ENCODE measurements around the gene WNT3. TPM values are rescaled to one million over a fixed set of nuclear protein-coding genes. Genes with fewer than 3 reads are reported as not detected.
"Not testable (repeated sequence)": the region's sequence is repeated elsewhere in the genome, so short reads cannot be mapped to it uniquely, and the experiment has no call there.

Gene WNT3
- total RNA-seq, 4 donors from 2014 or later = 0.49 to 3.5 (median 2.2) TPM

- TF ChIP-seq POLR2A (IDR thresholded peaks at IDR 0.05) (no peak), CTCF (IDR thresholded peaks at IDR 0.05) (no peak)
- intact Hi-C loops (cut with DNase I) = no loop called here
- Histone ChIP-seq H3K9me3 (peaks cover 0 to 5% (median 0%) of the 10 kb centered on the region in 3 donors), H3K36me3 (no peaks in the 10 kb centered on the region), H3K27ac (no peak overlapping the region), H3K4me1 (peaks cover 6 to 19% (median 12%) of the 10 kb centered on the region in 3 donors), H3K27me3 (peaks cover 0 to 77% (median 8%) of the 10 kb centered on the region in 4 donors), H3K4me3 (no peak overlapping the region)
- 51 to 57% methylated on average over 6 to 8 of the region's 8 CpGs for WGBS, 2 donors
- DNase-seq = no peak
These were observed 29.0 kb upstream of the WNT3 start for GRCh38 chr17:46847204-46848191.

GRCh38 chr17:46842835-46843234, 24.3 kb upstream of the WNT3 start:
- Histone ChIP-seq H3K27ac (no peak overlapping the region), H3K36me3 (no peaks in the 10 kb centered on the region), H3K4me3 (no peak overlapping the region), H3K9me3 (peaks cover 0 to 5% (median 0%) of the 10 kb centered on the region in 3 donors), H3K27me3 (peaks cover 0 to 60% (median 0%) of the 10 kb centered on the region in 4 donors), H3K4me1 (peaks cover 0 to 8% (median 0%) of the 10 kb centered on the region in 3 donors)
- TF ChIP-seq POLR2A (IDR thresholded peaks at IDR 0.05) = no peak
- TF ChIP-seq CTCF (IDR thresholded peaks at IDR 0.05) = peak in 1 of 6 experiments; percentile 45
- intact Hi-C loops (cut with DNase I) = no loop called here
- whole genome bisulfite sequencing, 2 donors = 88 to 90% methylated on average over 3 of the region's 3 CpGs
- no peak for DNase-seq

DNA sequence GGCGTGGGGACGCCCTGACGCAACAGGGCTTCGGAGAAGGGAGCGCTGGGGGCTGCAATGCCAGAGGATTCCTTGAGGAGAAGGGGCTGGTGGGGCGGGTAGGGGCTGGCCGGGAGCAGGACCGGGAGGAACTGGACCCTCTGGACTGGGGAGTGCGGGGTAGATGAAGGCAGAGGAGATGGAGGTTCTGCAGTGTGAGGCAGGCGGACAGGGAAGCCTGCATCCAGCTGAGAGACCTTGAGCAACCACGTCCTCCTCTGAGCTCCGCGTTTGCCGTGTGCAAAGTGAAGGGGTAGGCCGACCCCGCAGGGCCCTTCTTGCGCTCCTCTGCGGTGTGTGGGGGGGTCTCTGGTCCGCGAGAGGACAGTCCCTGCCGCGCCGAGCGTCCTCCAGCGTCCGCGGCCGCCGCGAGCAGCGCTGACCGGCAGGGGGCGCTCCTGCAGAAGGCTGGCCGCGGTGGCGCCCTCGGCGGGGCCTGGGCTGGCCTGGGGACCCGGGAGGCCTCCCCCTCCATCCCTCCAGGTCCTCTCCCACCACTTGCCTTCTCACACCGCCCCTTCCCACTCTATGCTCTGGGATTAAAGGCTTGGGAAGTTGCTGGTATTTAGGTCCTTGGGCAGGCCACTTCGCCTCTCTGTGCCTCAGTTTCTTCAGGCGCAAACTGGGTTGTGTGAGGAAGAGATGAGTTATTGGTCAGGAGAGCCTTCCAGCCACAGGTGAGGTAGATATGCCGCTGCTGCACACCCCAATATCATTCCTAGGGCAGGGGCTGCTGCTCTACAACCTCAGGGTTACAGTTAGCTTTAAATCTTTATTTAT, 23.3 kb upstream of the WNT3 start:
- WGBS, 2 donors = 18 to 41% methylated on average over 10 to 32 of the region's 43 CpGs
- H3K27ac ChIP-seq = no peak overlapping the region
- H3K4me1 ChIP-seq = peaks cover 0 to 8% (median 0%) of the 10 kb centered on the region in 3 donors
- TF ChIP-seq POLR2A (IDR thresholded peaks at IDR 0.05) (no peak), CTCF (IDR thresholded peaks at IDR 0.05) (peak; percentile 23 to 78 (median 63))
- H3K27me3 ChIP-seq = peaks cover 0 to 62% (median 0%) of the 10 kb centered on the region in 4 donors
- no peak overlapping the region for H3K4me3 ChIP-seq
- H3K9me3 ChIP-seq = peaks cover 0 to 5% (median 0%) of the 10 kb centered on the region in 3 donors
- intact Hi-C loops (cut with DNase I) = no loop called here
- DNase-seq = no peak
- H3K36me3 ChIP-seq = no peaks in the 10 kb centered on the region

DNA sequence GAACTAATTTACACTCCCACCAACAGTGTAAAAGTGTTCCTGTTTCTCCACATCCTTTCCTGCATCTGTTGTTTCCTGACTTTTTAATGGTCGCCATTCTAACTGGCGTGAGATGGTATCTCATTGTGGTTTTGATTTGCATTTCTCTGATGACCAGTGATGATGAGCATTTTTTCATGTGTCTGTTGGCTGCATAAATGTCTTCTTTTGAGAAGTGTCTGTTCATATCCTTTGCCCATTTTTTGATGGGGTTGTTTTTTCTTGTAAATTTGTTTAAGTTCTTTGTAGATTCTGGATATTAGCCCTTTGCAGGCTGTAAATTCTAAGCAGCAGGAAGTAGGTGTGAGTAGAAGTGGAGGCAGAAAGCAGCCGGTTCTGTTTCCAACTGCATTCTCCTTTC, 22.1 kb upstream of the WNT3 start:
- H3K27ac ChIP-seq; DNase-seq; H3K36me3 ChIP-seq; intact Hi-C loops (cut with DNase I); H3K9me3 ChIP-seq; H3K4me3 ChIP-seq: not testable (repeated sequence)
- 40 to 47% methylated on average over 3 of the region's 3 CpGs for WGBS, 2 donors
- Histone ChIP-seq H3K4me1 (peaks cover 0 to 14% (median 0%) of the 10 kb centered on the region in 3 donors), H3K27me3 (peaks cover 0 to 58% (median 0%) of the 10 kb centered on the region in 4 donors)

DNA sequence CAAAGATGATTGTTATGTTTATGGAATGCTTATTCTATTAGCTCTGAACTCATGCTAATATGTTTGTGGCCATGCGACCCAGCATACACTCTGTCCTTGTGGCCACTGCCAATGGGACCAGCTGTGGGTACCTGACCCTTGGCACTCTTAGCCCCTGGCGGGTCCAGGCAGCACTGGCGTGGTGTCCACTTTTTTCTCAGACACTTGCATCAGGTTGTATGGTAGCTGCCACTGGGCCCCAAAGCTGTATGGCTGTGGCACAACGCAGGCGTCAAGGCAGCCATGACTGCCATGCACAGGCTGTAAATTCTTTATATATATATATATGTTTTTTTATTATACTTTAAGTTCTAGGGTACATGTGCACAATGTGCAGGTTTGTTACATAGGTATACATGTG, 20.7 kb upstream of the WNT3 start:
- H3K9me3 ChIP-seq = peaks cover 0 to 5% (median 0%) of the 10 kb centered on the region in 3 donors
- no peaks in the 10 kb centered on the region for H3K36me3 ChIP-seq
- intact Hi-C loops (cut with DNase I) = no loop called here
- peaks cover 0 to 16% (median 0%) of the 10 kb centered on the region in 3 donors for H3K4me1 ChIP-seq
- 93 to 100% methylated on average over 4 to 5 of the region's 5 CpGs for WGBS, 2 donors
- no peak overlapping the region for H3K4me3 ChIP-seq
- no peak overlapping the region for H3K27ac ChIP-seq
- peaks cover 0 to 51% (median 0%) of the 10 kb centered on the region in 4 donors for H3K27me3 ChIP-seq
- TF ChIP-seq CTCF (IDR thresholded peaks at IDR 0.05) (no peak), POLR2A (IDR thresholded peaks at IDR 0.05) (no peak)
- no peak for DNase-seq

Data from esophagus squamous epithelium (tissue), 5 donors.